H9 (cell line): Measurements from ENCODE around the gene SRGN. TPM values are rescaled to one million over a fixed set of nuclear protein-coding genes. Genes with fewer than 3 reads are reported as not detected.

Experiments used
- DNase-seq: peaks from one replicate; pipeline ENCODE4 v3.0.0-alpha.2; 2017
- H2AFZ ChIP-seq: one replicate; pipeline ENCODE4 v1.6.1; 2013; ENCODE audit warnings: mild to moderate bottlenecking, low read length, control low read depth, moderate library complexity
- H2AK5ac ChIP-seq: 2 replicates; pipeline ENCODE4 v1.6.1; 2013; ENCODE audit warnings: low read length, control low read depth, mixed read lengths; ENCODE audit not compliant: insufficient read length
- H2BK120ac ChIP-seq: one replicate; pipeline ENCODE4 v1.6.1; 2013; ENCODE audit warnings: low read depth, mild to moderate bottlenecking, low read length, control low read depth, inconsistent platforms; ENCODE audit not compliant: poor library complexity, severe bottlenecking
- H2BK12ac ChIP-seq: 2 replicates; pipeline ENCODE4 v1.6.1; 2013; ENCODE audit warnings: low read length, control low read depth, mixed read lengths, low read depth; ENCODE audit not compliant: insufficient read length
- H2BK15ac ChIP-seq: 2 replicates; pipeline ENCODE4 v1.6.1; 2013; ENCODE audit warnings: low read depth, low read length, control low read depth
- H2BK20ac ChIP-seq: one replicate; pipeline ENCODE4 v1.6.1; 2013; ENCODE audit warnings: low read depth, mild to moderate bottlenecking, low read length, control low read depth, inconsistent platforms; ENCODE audit not compliant: poor library complexity, severe bottlenecking
- H2BK5ac ChIP-seq: 2 replicates; pipeline ENCODE4 v1.6.1; 2013; ENCODE audit warnings: low read length, control low read depth, mixed read lengths; ENCODE audit not compliant: insufficient read length
- H3K14ac ChIP-seq: 2 replicates; pipeline ENCODE4 v1.6.1; 2013; ENCODE audit warnings: low read length, control low read depth; ENCODE audit not compliant: insufficient read depth
- H3K18ac ChIP-seq: 2 replicates; pipeline ENCODE4 v1.6.1; 2013; ENCODE audit warnings: low read depth, mild to moderate bottlenecking, mixed read lengths, low read length, control low read depth; ENCODE audit not compliant: insufficient read length
- H3K23ac ChIP-seq: 2 replicates; pipeline ENCODE4 v1.6.1; 2013; ENCODE audit warnings: low read length, control low read depth, mixed read lengths, low read depth; ENCODE audit not compliant: insufficient read length
- H3K23me2 ChIP-seq: 2 replicates; pipeline ENCODE4 v1.6.1; 2013; ENCODE audit warnings: low read depth, mild to moderate bottlenecking, mixed read lengths, low read length, control low read depth; ENCODE audit not compliant: insufficient read length, poor library complexity, severe bottlenecking
- H3K27ac ChIP-seq: 2 replicates; pipeline ENCODE4 v1.5.1; 2013; ENCODE audit warnings: low read length, control low read depth, mixed read lengths, low read depth; ENCODE audit not compliant: insufficient read length
- H3K27me3 ChIP-seq: 2 replicates; pipeline ENCODE4 v1.6.1; 2013; ENCODE audit warnings: low read length, control low read depth, inconsistent platforms; ENCODE audit not compliant: insufficient read depth
- H3K4ac ChIP-seq: 2 replicates; pipeline ENCODE4 v1.6.1; 2013; ENCODE audit warnings: low read depth, mild to moderate bottlenecking, control low read depth, inconsistent platforms, low read length, moderate library complexity
- H3K4me1 ChIP-seq: 2 replicates; pipeline ENCODE4 v1.6.1; 2013; ENCODE audit warnings: low read length, control low read depth, inconsistent platforms; ENCODE audit not compliant: insufficient read depth
- H3K4me2 ChIP-seq: 2 replicates; pipeline ENCODE4 v1.6.1; 2013; ENCODE audit warnings: low read length, control low read depth, mixed read lengths; ENCODE audit not compliant: insufficient read length, insufficient read depth
- H3K56ac ChIP-seq: 2 replicates; pipeline ENCODE4 v1.6.1; 2013; ENCODE audit warnings: low read depth, mild to moderate bottlenecking, mixed read lengths, low read length, control low read depth; ENCODE audit not compliant: insufficient read length
- H3K79me1 ChIP-seq: 2 replicates; pipeline ENCODE4 v1.6.1; 2013; ENCODE audit warnings: low read depth, mild to moderate bottlenecking, moderate library complexity, low read length, control low read depth, inconsistent platforms; ENCODE audit not compliant: insufficient read depth, poor library complexity, severe bottlenecking
- H3K79me2 ChIP-seq: 2 replicates; pipeline ENCODE4 v1.6.1; 2013; ENCODE audit warnings: low read length, control low read depth, inconsistent platforms; ENCODE audit not compliant: insufficient read depth
- H3K9ac ChIP-seq: 2 replicates; pipeline ENCODE4 v1.6.1; 2013; ENCODE audit warnings: low read length, control low read depth, mixed read lengths; ENCODE audit not compliant: insufficient read length; ENCODE audit errors: extremely low read depth
- H3K9me3 ChIP-seq: one replicate; pipeline ENCODE4 v1.6.1; 2013; ENCODE audit warnings: low read depth, low read length, inconsistent platforms; ENCODE audit not compliant: control insufficient read depth
- H3T11ph ChIP-seq: one replicate; pipeline ENCODE4 v1.6.1; 2013; ENCODE audit warnings: mild to moderate bottlenecking, low read length, control low read depth, inconsistent platforms
- H4K20me1 ChIP-seq: one replicate; pipeline ENCODE4 v1.6.1; 2013; ENCODE audit not compliant: control insufficient read depth, insufficient read length, insufficient read depth
- H4K5ac ChIP-seq: 2 replicates; pipeline ENCODE4 v1.6.1; 2013; ENCODE audit warnings: low read depth, mild to moderate bottlenecking, mixed read lengths, low read length, control low read depth; ENCODE audit not compliant: insufficient read length
- H4K8ac ChIP-seq: replicated peaks from 2 replicates; pipeline ENCODE4 v1.6.1; 2013; ENCODE audit warnings: low read length, control low read depth, mixed read lengths, low read depth; ENCODE audit not compliant: insufficient read length
- H4K91ac ChIP-seq: 2 replicates; pipeline ENCODE4 v1.6.1; 2013; ENCODE audit warnings: low read depth, mild to moderate bottlenecking, moderate library complexity, mixed read lengths, low read length, control low read depth; ENCODE audit not compliant: insufficient read length
- H3K27ac Mint-ChIP-seq, 3 experiments: 2 replicates in 2 of 3; 3 replicates in 1 of 3; pipeline ENCODE4 v1.8.0; 2020 to 2021; ENCODE audit warnings: mixed read lengths in 3 of 3, mild to moderate bottlenecking in 1 of 3, moderate library complexity in 1 of 3
- H3K27me3 Mint-ChIP-seq: 2 replicates; pipeline ENCODE4 v1.8.0; 2021; ENCODE audit warnings: low read depth, mild to moderate bottlenecking, moderate library complexity, mixed read lengths
- H3K36me3 Mint-ChIP-seq, 3 experiments: 2 replicates in 2 of 3; 3 replicates in 1 of 3; pipeline ENCODE4 v1.8.0; 2020 to 2021; ENCODE audit warnings: low read depth in 3 of 3, mixed read lengths in 3 of 3; ENCODE audit not compliant: insufficient read depth in 1 of 3
- H3K4me1 Mint-ChIP-seq, 2 experiments: 2 replicates each; pipeline ENCODE4 v1.8.0; 2020; ENCODE audit warnings: mixed read lengths in 2 of 2
- H3K4me3 Mint-ChIP-seq, 2 experiments: 2 replicates in 1 of 2; 3 replicates in 1 of 2; pipeline ENCODE4 v1.8.0; 2020 to 2021; ENCODE audit warnings: mild to moderate bottlenecking in 2 of 2, mixed read lengths in 2 of 2, moderate library complexity in 1 of 2
- H3K9me3 Mint-ChIP-seq, 2 experiments: 2 replicates in 1 of 2; 3 replicates in 1 of 2; pipeline ENCODE4 v1.8.0; 2020; ENCODE audit warnings: mild to moderate bottlenecking in 2 of 2, mixed read lengths in 2 of 2, moderate library complexity in 1 of 2
- WGBS: extraction: QIAGEN DNeasy Blood & Tissue Kit; methylation state at CpG from one replicate; pipeline ENCODE4 v1.1.7; 2013; ENCODE audit warnings: missing lambda C conversion rate, low lambda C conversion rate, mixed read lengths; ENCODE audit not compliant: insufficient read length; ENCODE audit errors: extremely low coverage; 5-methylcytosine and 5-hydroxymethylcytosine counted together
- total RNA-seq: library from RNA; stranded (reverse); gene quantifications from 2 replicates; pipeline ENCODE4 v1.2.1, GENCODE V29; 2021
- TF ChIP-seq, protein P1 (sequence below): fragments of 200-600 bp; sonication (generic); conservative IDR thresholded peaks from 3 replicates; pipeline ENCODE4 v1.8.0; 2021; ENCODE audit warnings: antibody characterized with exemption, mild to moderate bottlenecking

The SRGN gene
- total RNA-seq, 1 experiment from 2014 or later = not detected

DNA sequence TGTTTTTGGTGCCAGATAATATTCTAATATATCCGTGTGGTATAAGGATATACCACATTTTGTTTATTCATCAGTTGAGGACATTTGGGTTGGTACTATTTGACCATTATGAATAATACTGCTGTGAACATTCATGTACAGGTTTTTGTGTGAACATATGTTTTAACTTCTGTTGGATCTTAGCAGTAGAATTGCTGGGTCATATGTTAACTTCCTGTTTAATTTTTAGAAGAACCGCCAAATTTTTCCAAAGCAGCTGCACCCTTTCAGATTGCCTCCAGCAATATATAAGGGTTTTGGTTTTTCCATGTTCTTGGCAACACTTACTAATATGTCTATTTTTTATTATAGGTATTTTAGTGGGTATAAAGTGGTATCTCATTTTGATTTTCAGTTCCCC is 58.9 kb downstream of the SRGN start:
- Mint-ChIP-seq H3K36me3 (peaks cover 0 to 2% (median 0%) of the 10 kb centered on the region in 3 experiments; a peak in 3 of 7 replicates), H3K4me1 (no peaks in the 10 kb centered on the region), H3K9me3 (no peaks in the 10 kb centered on the region), H3K4me3 (no peak overlapping the region), H3K27me3 (no peaks in the 10 kb centered on the region), H3K27ac (no peak overlapping the region)
- no peak overlapping the region for H4K5ac ChIP-seq
- TF ChIP-seq, protein P1, sequence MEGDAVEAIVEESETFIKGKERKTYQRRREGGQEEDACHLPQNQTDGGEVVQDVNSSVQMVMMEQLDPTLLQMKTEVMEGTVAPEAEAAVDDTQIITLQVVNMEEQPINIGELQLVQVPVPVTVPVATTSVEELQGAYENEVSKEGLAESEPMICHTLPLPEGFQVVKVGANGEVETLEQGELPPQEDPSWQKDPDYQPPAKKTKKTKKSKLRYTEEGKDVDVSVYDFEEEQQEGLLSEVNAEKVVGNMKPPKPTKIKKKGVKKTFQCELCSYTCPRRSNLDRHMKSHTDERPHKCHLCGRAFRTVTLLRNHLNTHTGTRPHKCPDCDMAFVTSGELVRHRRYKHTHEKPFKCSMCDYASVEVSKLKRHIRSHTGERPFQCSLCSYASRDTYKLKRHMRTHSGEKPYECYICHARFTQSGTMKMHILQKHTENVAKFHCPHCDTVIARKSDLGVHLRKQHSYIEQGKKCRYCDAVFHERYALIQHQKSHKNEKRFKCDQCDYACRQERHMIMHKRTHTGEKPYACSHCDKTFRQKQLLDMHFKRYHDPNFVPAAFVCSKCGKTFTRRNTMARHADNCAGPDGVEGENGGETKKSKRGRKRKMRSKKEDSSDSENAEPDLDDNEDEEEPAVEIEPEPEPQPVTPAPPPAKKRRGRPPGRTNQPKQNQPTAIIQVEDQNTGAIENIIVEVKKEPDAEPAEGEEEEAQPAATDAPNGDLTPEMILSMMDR = no peak
- no peak overlapping the region for H3K27ac ChIP-seq
- H4K91ac ChIP-seq = no peak overlapping the region
- no peaks in the 10 kb centered on the region for H4K20me1 ChIP-seq
- no peak overlapping the region for H3K18ac ChIP-seq
- no CpG with 5 or more reads among the region's 2 CpGs for WGBS
- no peak overlapping the region for H2AK5ac ChIP-seq
- no peak overlapping the region for H3K56ac ChIP-seq
- H2AFZ ChIP-seq = no peak overlapping the region
- no peak overlapping the region for H3K14ac ChIP-seq
- no peak overlapping the region for H2BK120ac ChIP-seq
- no peak overlapping the region for H3K9ac ChIP-seq
- no peak overlapping the region for H3K4ac ChIP-seq
- H3K9me3 ChIP-seq = no peaks in the 10 kb centered on the region
- H3T11ph ChIP-seq = no peak overlapping the region
- no peaks in the 10 kb centered on the region for H3K79me1 ChIP-seq
- H3K23me2 ChIP-seq = no peaks in the 10 kb centered on the region
- no peak overlapping the region for H2BK20ac ChIP-seq
- H3K4me1 ChIP-seq = no peaks in the 10 kb centered on the region
- no peak overlapping the region for H2BK15ac ChIP-seq
- H3K79me2 ChIP-seq = no peaks in the 10 kb centered on the region; the same call in 1 of the 2 replicates
- H3K23ac ChIP-seq = no peak overlapping the region
- H2BK12ac ChIP-seq = no peak overlapping the region
- no peak for DNase-seq
- H4K8ac ChIP-seq = no peak overlapping the region
- no peak overlapping the region for H3K4me2 ChIP-seq
- H2BK5ac ChIP-seq = no peak overlapping the region
- H3K27me3 ChIP-seq = no peaks in the 10 kb centered on the region
